ENCODE data around the gene ELL2.
"Not testable (repeated sequence)": the region's sequence is repeated elsewhere in the genome, so short reads cannot be mapped to it uniquely, and the experiment has no call there.

The ELL2 gene

GRCh38 chr5:95858023-95858461, 103.6 kb downstream of the ELL2 start:
- no peak for DNase-seq

- DNase-seq: no peak
Observed at GRCh38 chr5:95857185-95857945, 104.3 kb downstream of the ELL2 start.

GRCh38 chr5:95856501-95856981, 105.1 kb downstream of the ELL2 start:
- no peak for DNase-seq

GRCh38 chr5:95853490-95853889, 108.2 kb downstream of the ELL2 start:
- DNase-seq: no peak

GRCh38 chr5:95852567-95852966, 109.1 kb downstream of the ELL2 start:
- no peak for DNase-seq

- DNase-seq: not testable (repeated sequence)
Observed at GRCh38 chr5:95851141-95851540, 110.5 kb downstream of the ELL2 start.

- DNase-seq: no peak
Observed at GRCh38 chr5:95850391-95850894, 111.2 kb downstream of the ELL2 start.

GRCh38 chr5:95848701-95849100, 113.0 kb downstream of the ELL2 start:
- DNase-seq: no peak

GRCh38 chr5:95847261-95847592, 114.4 kb downstream of the ELL2 start:
- no peak for DNase-seq

- peak; percentile 44 to 66 for DNase-seq
Observed at GRCh38 chr5:95846554-95847260, 114.9 kb downstream of the ELL2 start.

- DNase-seq: no peak
Observed at GRCh38 chr5:95845391-95845790, 116.3 kb downstream of the ELL2 start.

GRCh38 chr5:95843733-95844223, 117.9 kb downstream of the ELL2 start:
- no peak for DNase-seq

GRCh38 chr5:95842854-95843544, 118.7 kb downstream of the ELL2 start:
- peak in 1 of 2 experiments; percentile 13 for DNase-seq

GRCh38 chr5:95841914-95842812, 119.5 kb downstream of the ELL2 start:
- DNase-seq: no peak

GRCh38 chr5:95840956-95841705, 120.5 kb downstream of the ELL2 start:
- no peak for DNase-seq

- DNase-seq: no peak
Observed at GRCh38 chr5:95839658-95840057, 122.0 kb downstream of the ELL2 start.

GRCh38 chr5:95838556-95838955, 123.1 kb downstream of the ELL2 start:
- no peak for DNase-seq

- no peak for DNase-seq
Observed at GRCh38 chr5:95838001-95838520, 123.6 kb downstream of the ELL2 start.

GRCh38 chr5:95837492-95837891, 124.2 kb downstream of the ELL2 start:
- no peak for DNase-seq

- DNase-seq: not testable (repeated sequence)
Observed at GRCh38 chr5:95836971-95837370, 124.7 kb downstream of the ELL2 start.

- DNase-seq: no peak
Observed at GRCh38 chr5:95836544-95836943, 125.1 kb downstream of the ELL2 start.

All from NCI-H524 (cell line).